Right atrium auricular region (tissue), 2 donors: Measurements from ENCODE around the gene HACD4. TPM values are rescaled to one million over a fixed set of nuclear protein-coding genes. Genes with fewer than 3 reads are reported as not detected.

Experiments
- DNase-seq: peaks from one replicate; pipeline ENCODE4 v3.0.0-alpha.2; 2019; ENCODE audit warnings: low spot score
- H3K27ac ChIP-seq, 2 donors: fragments of 200-600 bp; sonication (generic); 1 replicate in 1 of 2; 2 replicates in 1 of 2; pipeline ENCODE4 v1.5.1; 2016 to 2019
- H3K27me3 ChIP-seq, 2 donors: fragments of 200-600 bp; sonication (generic); one replicate each; pipeline versions ENCODE4 v1.5.1 to v1.6.0; 2017 to 2019
- H3K36me3 ChIP-seq: fragments of 200-600 bp; sonication (generic); one replicate; pipeline ENCODE4 v1.5.1; 2016
- H3K4me1 ChIP-seq, 2 donors: fragments of 200-600 bp; sonication (generic); one replicate each; pipeline versions ENCODE4 v1.5.1 to v1.6.0; 2017 to 2019
- H3K4me3 ChIP-seq, 2 donors: fragments of 200-600 bp; sonication (generic); 1 replicate in 1 of 2; 2 replicates in 1 of 2; pipeline ENCODE4 v1.5.1; 2017 to 2019; ENCODE audit warnings: mild to moderate bottlenecking in 1 of 2, moderate library complexity in 1 of 2
- H3K9me3 ChIP-seq, 2 donors: fragments of 200-600 bp; sonication (generic); one replicate each; pipeline ENCODE4 v1.5.1; 2019
- CTCF ChIP-seq, 2 donors: fragments of 200-600 bp; sonication (generic); IDR thresholded peaks; one replicate each; pipeline ENCODE4 v1.5.1; 2019; ENCODE audit warnings: antibody characterized with exemption in 2 of 2
- total RNA-seq, 2 donors: library from RNA; depleted of rRNA; stranded (reverse); fragments of >200 nt; gene quantifications; one replicate each; pipeline ENCODE4 v1.1.0, GENCODE V29; 2016

The HACD4 gene
- total RNA-seq, 2 donors from 2014 or later = 0.82 to 1.7 TPM

- TF ChIP-seq CTCF (IDR thresholded peaks at IDR 0.05) = no peak
- DNase-seq = no peak
- no peak overlapping the region for H3K27ac ChIP-seq
- no peaks in the 10 kb centered on the region for H3K9me3 ChIP-seq
- H3K27me3 ChIP-seq = no peaks in the 10 kb centered on the region
- H3K4me1 ChIP-seq = peaks cover 0 to 9% of the 10 kb centered on the region in 2 donors
- no peaks in the 10 kb centered on the region for H3K36me3 ChIP-seq
- no peak overlapping the region for H3K4me3 ChIP-seq
Observed at GRCh38 chr9:21070906-21071305, 39.5 kb upstream of the HACD4 start.

GRCh38 chr9:21070171-21070571, 38.7 kb upstream of the HACD4 start:
- Histone ChIP-seq H3K4me1 (peaks cover 0 to 9% of the 10 kb centered on the region in 2 donors), H3K9me3 (no peaks in the 10 kb centered on the region), H3K27me3 (no peaks in the 10 kb centered on the region), H3K27ac (peak overlapping the region in 1 of 2 donors; percentile 37), H3K36me3 (no peaks in the 10 kb centered on the region), H3K4me3 (peak overlapping the region in 1 of 2 donors; percentile 18)
- TF ChIP-seq CTCF (IDR thresholded peaks at IDR 0.05) = peak in 1 of 2 donors; percentile 44
- peak; percentile 68 for DNase-seq

- no peak for TF ChIP-seq CTCF (IDR thresholded peaks at IDR 0.05)
- Histone ChIP-seq H3K9me3 (no peaks in the 10 kb centered on the region), H3K36me3 (no peaks in the 10 kb centered on the region), H3K27ac (no peak overlapping the region), H3K27me3 (no peaks in the 10 kb centered on the region), H3K4me1 (no peaks in the 10 kb centered on the region), H3K4me3 (no peak overlapping the region)
- no peak for DNase-seq
Observed at GRCh38 chr9:21060919-21061561, 29.6 kb upstream of the HACD4 start.

- no peak overlapping the region for H3K27ac ChIP-seq
- no peaks in the 10 kb centered on the region for H3K36me3 ChIP-seq
- TF ChIP-seq CTCF (IDR thresholded peaks at IDR 0.05) = no peak
- DNase-seq = no peak
- no peaks in the 10 kb centered on the region for H3K27me3 ChIP-seq
- no peaks in the 10 kb centered on the region for H3K9me3 ChIP-seq
- no peak overlapping the region for H3K4me3 ChIP-seq
- H3K4me1 ChIP-seq = no peaks in the 10 kb centered on the region
Observed at GRCh38 chr9:21056931-21057330, 25.5 kb upstream of the HACD4 start.

GRCh38 chr9:21053851-21054250, 22.4 kb upstream of the HACD4 start:
- no peak for DNase-seq
- Histone ChIP-seq H3K9me3 (no peaks in the 10 kb centered on the region), H3K27me3 (no peaks in the 10 kb centered on the region)

More at GRCh38 chr9:21053851-21054250, 22.4 kb upstream of the HACD4 start:
- TF ChIP-seq CTCF (IDR thresholded peaks at IDR 0.05) = no peak
- Histone ChIP-seq H3K4me3 (no peak overlapping the region), H3K27ac (no peak overlapping the region), H3K4me1 (no peaks in the 10 kb centered on the region), H3K36me3 (no peaks in the 10 kb centered on the region)
